H1 (cell line): ENCODE results near the gene ASH1L.
"Not testable (repeated sequence)": the region's sequence is repeated elsewhere in the genome, so short reads cannot be mapped to it uniquely, and the experiment has no call there.

Source experiments
- ATF3 ChIP-seq: IDR thresholded peaks from 2 replicates; pipeline ENCODE4 v1.6.1; 2011; ENCODE audit warnings: low read depth, mild to moderate bottlenecking, low read length; ENCODE audit not compliant: insufficient read depth
- CEBPB ChIP-seq: IDR thresholded peaks from 2 replicates; pipeline ENCODE4 v1.6.1; 2012; ENCODE audit warnings: low read depth, low read length
- CREB1 ChIP-seq: IDR thresholded peaks from 2 replicates; pipeline ENCODE4 v1.6.1; 2012; ENCODE audit warnings: inconsistent platforms
- EGR1 ChIP-seq: IDR thresholded peaks from 2 replicates; pipeline ENCODE4 v1.6.1; 2011; ENCODE audit warnings: low read depth, low read length, borderline replicate concordance
- EZH2 ChIP-seq: fragments of 200-600 bp; sonication (generic); IDR thresholded peaks from 2 replicates; pipeline ENCODE4 v1.7.1; 2012; ENCODE audit warnings: low read depth, mild to moderate bottlenecking, moderate library complexity, low read length, inconsistent platforms; ENCODE audit not compliant: severe bottlenecking
- GABPA ChIP-seq: IDR thresholded peaks from 2 replicates; pipeline ENCODE4 v1.6.1; 2011; ENCODE audit warnings: mild to moderate bottlenecking, low read length, moderate library complexity, borderline replicate concordance; ENCODE audit not compliant: insufficient read depth
- NRF1 ChIP-seq: IDR thresholded peaks from 2 replicates; pipeline ENCODE4 v1.6.1; 2011; ENCODE audit warnings: mild to moderate bottlenecking, low read depth, low read length, improper control_type of control experiment
- RAD21 ChIP-seq, 2 experiments: IDR thresholded peaks in 1 of 2; conservative IDR thresholded peaks in 1 of 2; 2 replicates each; pipeline ENCODE4 v1.6.1; 2011; ENCODE audit warnings: low read depth in 2 of 2, low read length in 2 of 2, improper control_type of control experiment in 1 of 2, inconsistent platforms in 1 of 2, mild to moderate bottlenecking in 1 of 2, moderate library complexity in 1 of 2
- TCF12 ChIP-seq: IDR thresholded peaks from 2 replicates; pipeline ENCODE4 v1.6.1; 2011; ENCODE audit warnings: low read depth, mild to moderate bottlenecking, low read length
- USF2 ChIP-seq: IDR thresholded peaks from 2 replicates; pipeline ENCODE4 v1.6.1; 2011; ENCODE audit warnings: low read length, improper control_type of control experiment
- ZNF274 ChIP-seq: IDR thresholded peaks from 2 replicates; pipeline ENCODE4 v1.7.0; 2012; ENCODE audit warnings: low read length, borderline replicate concordance; ENCODE audit errors: extremely low read depth
- TF ChIP-seq, protein P1 (sequence below), 3 experiments: IDR thresholded peaks; 1 replicate in 2 of 3; 2 replicates in 1 of 3; pipeline versions ENCODE4 v1.5.1 to v1.6.1; 2011; ENCODE audit warnings: low read length in 3 of 3, mild to moderate bottlenecking in 3 of 3, inconsistent platforms in 2 of 3, low read depth in 1 of 3, moderate library complexity in 1 of 3; ENCODE audit not compliant: insufficient read depth in 1 of 3; ENCODE audit errors: control extremely low read depth in 1 of 3
- TF ChIP-seq, protein P2 (sequence below): IDR thresholded peaks from 2 replicates; pipeline ENCODE4 v1.6.1; 2012; ENCODE audit warnings: low read length, inconsistent platforms
- TF ChIP-seq, protein P3 (sequence below): IDR thresholded peaks from 2 replicates; pipeline ENCODE4 v1.6.1; 2012; ENCODE audit warnings: inconsistent platforms

DNA sequence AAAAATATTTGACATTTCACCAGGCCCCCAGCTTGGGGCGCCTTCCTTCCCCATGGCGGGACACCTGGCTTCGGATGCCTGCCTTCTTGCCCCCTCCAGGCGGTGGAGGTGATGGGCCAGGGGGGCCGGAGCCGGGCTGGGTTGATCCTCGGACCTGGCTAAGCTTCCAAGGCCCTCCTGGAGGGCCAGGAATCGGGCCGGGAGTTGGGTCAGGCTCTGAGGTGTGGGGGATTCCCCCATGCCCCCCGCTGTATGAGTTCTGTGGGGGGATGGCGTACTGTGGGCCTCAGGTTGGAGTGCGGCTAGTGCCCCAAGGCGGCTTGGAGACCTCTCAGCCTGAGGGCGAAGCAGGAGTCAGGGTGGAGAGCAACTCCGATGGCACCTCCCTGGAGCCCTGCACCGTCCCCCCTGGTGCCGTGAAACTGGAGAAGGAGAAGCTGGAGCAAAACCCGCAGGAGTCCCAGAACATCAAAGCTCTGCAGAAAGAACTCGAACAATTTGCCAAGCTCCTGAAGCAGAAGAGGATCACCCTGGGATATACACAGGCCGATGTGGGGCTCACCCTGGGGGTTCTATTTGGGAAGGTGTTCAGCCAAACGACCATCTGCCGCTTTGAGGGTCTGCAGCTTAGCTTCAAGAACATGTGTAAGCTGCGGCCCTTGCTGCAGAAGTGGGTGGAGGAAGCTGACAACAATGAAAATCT is 129.3 kb downstream of the ASH1L start:
- TF ChIP-seq TCF12; CEBPB; ATF3; EZH2; GABPA; CREB1; ZNF274; NRF1; RAD21 (IDR thresholded peaks at IDR 0.05 in 1 of 2, conservative IDR thresholded peaks at IDR 0.05 in 1 of 2; ENCODE audit: low read depth in 2 of 2, low read length in 2 of 2); USF2; EGR1: not testable (repeated sequence)
- TF ChIP-seq, protein P1, sequence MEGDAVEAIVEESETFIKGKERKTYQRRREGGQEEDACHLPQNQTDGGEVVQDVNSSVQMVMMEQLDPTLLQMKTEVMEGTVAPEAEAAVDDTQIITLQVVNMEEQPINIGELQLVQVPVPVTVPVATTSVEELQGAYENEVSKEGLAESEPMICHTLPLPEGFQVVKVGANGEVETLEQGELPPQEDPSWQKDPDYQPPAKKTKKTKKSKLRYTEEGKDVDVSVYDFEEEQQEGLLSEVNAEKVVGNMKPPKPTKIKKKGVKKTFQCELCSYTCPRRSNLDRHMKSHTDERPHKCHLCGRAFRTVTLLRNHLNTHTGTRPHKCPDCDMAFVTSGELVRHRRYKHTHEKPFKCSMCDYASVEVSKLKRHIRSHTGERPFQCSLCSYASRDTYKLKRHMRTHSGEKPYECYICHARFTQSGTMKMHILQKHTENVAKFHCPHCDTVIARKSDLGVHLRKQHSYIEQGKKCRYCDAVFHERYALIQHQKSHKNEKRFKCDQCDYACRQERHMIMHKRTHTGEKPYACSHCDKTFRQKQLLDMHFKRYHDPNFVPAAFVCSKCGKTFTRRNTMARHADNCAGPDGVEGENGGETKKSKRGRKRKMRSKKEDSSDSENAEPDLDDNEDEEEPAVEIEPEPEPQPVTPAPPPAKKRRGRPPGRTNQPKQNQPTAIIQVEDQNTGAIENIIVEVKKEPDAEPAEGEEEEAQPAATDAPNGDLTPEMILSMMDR (IDR thresholded peaks at IDR 0.05; ENCODE audit: control extremely low read depth in 1 of 3, insufficient read depth in 1 of 3, low read depth in 1 of 3, low read length in 3 of 3): not testable (repeated sequence)
- TF ChIP-seq, protein P2, sequence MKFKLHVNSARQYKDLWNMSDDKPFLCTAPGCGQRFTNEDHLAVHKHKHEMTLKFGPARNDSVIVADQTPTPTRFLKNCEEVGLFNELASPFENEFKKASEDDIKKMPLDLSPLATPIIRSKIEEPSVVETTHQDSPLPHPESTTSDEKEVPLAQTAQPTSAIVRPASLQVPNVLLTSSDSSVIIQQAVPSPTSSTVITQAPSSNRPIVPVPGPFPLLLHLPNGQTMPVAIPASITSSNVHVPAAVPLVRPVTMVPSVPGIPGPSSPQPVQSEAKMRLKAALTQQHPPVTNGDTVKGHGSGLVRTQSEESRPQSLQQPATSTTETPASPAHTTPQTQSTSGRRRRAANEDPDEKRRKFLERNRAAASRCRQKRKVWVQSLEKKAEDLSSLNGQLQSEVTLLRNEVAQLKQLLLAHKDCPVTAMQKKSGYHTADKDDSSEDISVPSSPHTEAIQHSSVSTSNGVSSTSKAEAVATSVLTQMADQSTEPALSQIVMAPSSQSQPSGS: not testable (repeated sequence)
- TF ChIP-seq, protein P3, sequence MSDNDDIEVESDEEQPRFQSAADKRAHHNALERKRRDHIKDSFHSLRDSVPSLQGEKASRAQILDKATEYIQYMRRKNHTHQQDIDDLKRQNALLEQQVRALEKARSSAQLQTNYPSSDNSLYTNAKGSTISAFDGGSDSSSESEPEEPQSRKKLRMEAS: not testable (repeated sequence)
